HEK293 (cell line): ENCODE measurements around the gene ORAI2.

Source experiments
- CTCF ChIA-PET: fragments of 350-600 bp; formaldehyde crosslinking; extraction: SDS; loops from one replicate; lab custom pipeline; 2021; ENCODE audit warnings: antibody characterized with exemption; lab: Yijun Ruan, JAX
- POLR2A ChIA-PET: fragments of 300-600 bp; formaldehyde crosslinking; extraction: SDS; loops from one replicate; lab custom pipeline; 2020; ENCODE audit warnings: antibody characterized with exemption, inconsistent platforms; lab: Yijun Ruan, JAX
- H3K27ac ChIP-seq: fragments of 200-500 bp; sonication (Bioruptor generic); 2 replicates; pipeline ENCODE4 v1.5.1; 2014; ENCODE audit warnings: low read depth, low read length, control low read depth, inconsistent platforms; ENCODE audit errors: extremely low read depth
- H3K36me3 ChIP-seq, 2 experiments: fragments of 200-500 bp in 1 of 2; sonication (Bioruptor generic) in 1 of 2; 1 replicate in 1 of 2; 2 replicates in 1 of 2; pipeline ENCODE4 v1.5.1; 2014 to 2017; ENCODE audit warnings: inconsistent platforms in 2 of 2, low read length in 2 of 2; ENCODE audit not compliant: control insufficient read depth in 2 of 2, insufficient read depth in 1 of 2
- H3K4me1 ChIP-seq: fragments of 200-500 bp; sonication (Bioruptor generic); 2 replicates; pipeline ENCODE4 v1.5.1; 2014; ENCODE audit warnings: mild to moderate bottlenecking, low read length, inconsistent platforms; ENCODE audit not compliant: control insufficient read depth, insufficient read depth
- H3K4me3 ChIP-seq: 2 replicates; pipeline ENCODE4 v1.5.1; 2011; ENCODE audit warnings: low read depth, mild to moderate bottlenecking, control low read depth, low read length, moderate library complexity
- H3K9me3 ChIP-seq: fragments of 200-500 bp; sonication (Bioruptor generic); 2 replicates; pipeline ENCODE4 v1.5.1; 2014; ENCODE audit warnings: low read depth, low read length, inconsistent platforms; ENCODE audit not compliant: control insufficient read depth, insufficient read depth
- BCL11B ChIP-seq: fragments of 450-650 bp; formaldehyde crosslinking; IDR thresholded peaks from 2 replicates; pipeline ENCODE4 v1.5.1; 2016; ENCODE audit warnings: low read depth, missing biosample characterization, missing genetic modification characterization
- KLF8 ChIP-seq: fragments of 450-650 bp; formaldehyde crosslinking; IDR thresholded peaks from 2 replicates; pipeline ENCODE4 v1.5.1; 2016; ENCODE audit warnings: missing biosample characterization, missing genetic modification characterization
- PRDM2 ChIP-seq: fragments of 450-650 bp; formaldehyde crosslinking; IDR thresholded peaks from 2 replicates; pipeline ENCODE4 v1.5.1; 2016; ENCODE audit warnings: missing biosample characterization, missing genetic modification characterization, borderline replicate concordance
- WT1 ChIP-seq: fragments of 450-650 bp; formaldehyde crosslinking; IDR thresholded peaks from 2 replicates; pipeline ENCODE4 v1.5.1; 2016; ENCODE audit warnings: missing biosample characterization, missing genetic modification characterization
- YY2 ChIP-seq: fragments of 450-650 bp; formaldehyde crosslinking; IDR thresholded peaks from 2 replicates; pipeline ENCODE4 v1.5.1; 2016; ENCODE audit warnings: missing biosample characterization, missing genetic modification characterization
- ZBTB6 ChIP-seq: fragments of 450-650 bp; formaldehyde crosslinking; IDR thresholded peaks from 2 replicates; pipeline ENCODE4 v1.5.1; 2017; ENCODE audit warnings: missing biosample characterization, missing genetic modification characterization
- ZFP37 ChIP-seq: fragments of 450-650 bp; formaldehyde crosslinking; IDR thresholded peaks from 2 replicates; pipeline ENCODE4 v1.5.1; 2016; ENCODE audit warnings: missing biosample characterization, missing genetic modification characterization
- ZNF132 ChIP-seq: fragments of 450-650 bp; formaldehyde crosslinking; IDR thresholded peaks from 2 replicates; pipeline ENCODE4 v1.5.1; 2017; ENCODE audit warnings: missing biosample characterization, missing genetic modification characterization, borderline replicate concordance
- ZNF354C ChIP-seq: fragments of 450-650 bp; formaldehyde crosslinking; IDR thresholded peaks from 2 replicates; pipeline ENCODE4 v1.5.1; 2016; ENCODE audit warnings: missing biosample characterization, missing genetic modification characterization, low read depth, borderline replicate concordance
- ZNF449 ChIP-seq: fragments of 450-650 bp; formaldehyde crosslinking; IDR thresholded peaks from 2 replicates; pipeline ENCODE4 v1.5.1; 2017; ENCODE audit warnings: missing biosample characterization, mild to moderate bottlenecking, missing genetic modification characterization, moderate library complexity
- ZNF514 ChIP-seq: fragments of 450-650 bp; formaldehyde crosslinking; IDR thresholded peaks from 2 replicates; pipeline ENCODE4 v1.5.1; 2016; ENCODE audit warnings: missing biosample characterization, missing genetic modification characterization
- ZNF660 ChIP-seq: fragments of 450-650 bp; IDR thresholded peaks from 2 replicates; pipeline ENCODE4 v1.5.1; 2018; ENCODE audit warnings: missing biosample characterization, mild to moderate bottlenecking, missing genetic modification characterization
- ZNF791 ChIP-seq: fragments of 450-650 bp; formaldehyde crosslinking; IDR thresholded peaks from 2 replicates; pipeline ENCODE4 v1.5.1; 2016; ENCODE audit warnings: missing biosample characterization, missing genetic modification characterization
- ZNF792 ChIP-seq: fragments of 450-650 bp; formaldehyde crosslinking; IDR thresholded peaks from 2 replicates; pipeline ENCODE4 v1.5.1; 2016; ENCODE audit warnings: missing biosample characterization, missing genetic modification characterization
- ZXDB ChIP-seq: fragments of 450-650 bp; formaldehyde crosslinking; IDR thresholded peaks from 2 replicates; pipeline ENCODE4 v1.5.1; 2016; ENCODE audit warnings: missing biosample characterization, missing genetic modification characterization
- TF ChIP-seq, protein P1 (sequence below): fragments of 450-650 bp; formaldehyde crosslinking; IDR thresholded peaks from 2 replicates; pipeline ENCODE4 v1.5.1; 2017; ENCODE audit warnings: missing biosample characterization, missing genetic modification characterization
- TF ChIP-seq, protein P2 (sequence below): fragments of 450-650 bp; formaldehyde crosslinking; IDR thresholded peaks from 2 replicates; pipeline ENCODE4 v1.5.1; 2016; ENCODE audit warnings: missing biosample characterization, missing genetic modification characterization
- TF ChIP-seq, protein P3 (sequence below): fragments of 450-650 bp; formaldehyde crosslinking; IDR thresholded peaks from 2 replicates; pipeline ENCODE4 v1.5.1; 2016; ENCODE audit warnings: missing biosample characterization, missing genetic modification characterization
- TF ChIP-seq, protein P4 (sequence below): fragments of 450-650 bp; formaldehyde crosslinking; conservative IDR thresholded peaks from 2 replicates; pipeline ENCODE4 v1.5.1; 2016; ENCODE audit warnings: low read depth, missing biosample characterization, missing genetic modification characterization

The ORAI2 gene

GRCh38 chr7:102417105-102417504 is 16.3 kb upstream of the ORAI2 start (continued):
- no peak for TF ChIP-seq KLF8 (tag by site-specific recombination)
- no peak for TF ChIP-seq BCL11B (tag by site-specific recombination)
- TF ChIP-seq, protein P1, sequence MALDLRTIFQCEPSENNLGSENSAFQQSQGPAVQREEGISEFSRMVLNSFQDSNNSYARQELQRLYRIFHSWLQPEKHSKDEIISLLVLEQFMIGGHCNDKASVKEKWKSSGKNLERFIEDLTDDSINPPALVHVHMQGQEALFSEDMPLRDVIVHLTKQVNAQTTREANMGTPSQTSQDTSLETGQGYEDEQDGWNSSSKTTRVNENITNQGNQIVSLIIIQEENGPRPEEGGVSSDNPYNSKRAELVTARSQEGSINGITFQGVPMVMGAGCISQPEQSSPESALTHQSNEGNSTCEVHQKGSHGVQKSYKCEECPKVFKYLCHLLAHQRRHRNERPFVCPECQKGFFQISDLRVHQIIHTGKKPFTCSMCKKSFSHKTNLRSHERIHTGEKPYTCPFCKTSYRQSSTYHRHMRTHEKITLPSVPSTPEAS (tag by site-specific recombination), result no peak
- no peak for TF ChIP-seq ZNF132 (tag by site-specific recombination)
- no peak for TF ChIP-seq ZNF514 (tag by site-specific recombination)
- TF ChIP-seq, protein P2, sequence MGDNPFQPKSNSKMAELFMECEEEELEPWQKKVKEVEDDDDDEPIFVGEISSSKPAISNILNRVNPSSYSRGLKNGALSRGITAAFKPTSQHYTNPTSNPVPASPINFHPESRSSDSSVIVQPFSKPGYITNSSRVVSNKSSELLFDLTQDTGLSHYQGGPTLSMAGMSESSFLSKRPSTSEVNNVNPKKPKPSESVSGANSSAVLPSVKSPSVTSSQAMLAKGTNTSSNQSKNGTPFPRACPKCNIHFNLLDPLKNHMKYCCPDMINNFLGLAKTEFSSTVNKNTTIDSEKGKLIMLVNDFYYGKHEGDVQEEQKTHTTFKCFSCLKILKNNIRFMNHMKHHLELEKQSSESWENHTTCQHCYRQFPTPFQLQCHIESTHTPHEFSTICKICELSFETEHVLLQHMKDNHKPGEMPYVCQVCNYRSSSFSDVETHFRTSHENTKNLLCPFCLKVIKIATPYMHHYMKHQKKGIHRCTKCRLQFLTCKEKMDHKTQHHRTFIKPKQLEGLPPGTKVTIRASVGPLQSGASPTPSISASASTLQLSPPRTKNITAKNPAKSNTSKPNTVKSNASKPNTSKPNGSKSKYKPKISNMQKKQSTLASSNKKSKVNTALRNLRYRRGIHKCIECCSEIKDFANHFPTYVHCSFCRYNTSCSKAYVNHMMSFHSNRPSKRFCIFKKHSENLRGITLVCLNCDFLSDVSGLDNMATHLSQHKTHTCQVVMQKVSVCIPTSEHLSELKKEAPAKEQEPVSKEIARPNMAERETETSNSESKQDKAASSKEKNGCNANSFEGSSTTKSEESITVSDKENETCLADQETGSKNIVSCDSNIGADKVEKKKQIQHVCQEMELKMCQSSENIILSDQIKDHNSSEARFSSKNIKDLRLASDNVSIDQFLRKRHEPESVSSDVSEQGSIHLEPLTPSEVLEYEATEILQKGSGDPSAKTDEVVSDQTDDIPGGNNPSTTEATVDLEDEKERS (tag by site-specific recombination), result no peak

DNA sequence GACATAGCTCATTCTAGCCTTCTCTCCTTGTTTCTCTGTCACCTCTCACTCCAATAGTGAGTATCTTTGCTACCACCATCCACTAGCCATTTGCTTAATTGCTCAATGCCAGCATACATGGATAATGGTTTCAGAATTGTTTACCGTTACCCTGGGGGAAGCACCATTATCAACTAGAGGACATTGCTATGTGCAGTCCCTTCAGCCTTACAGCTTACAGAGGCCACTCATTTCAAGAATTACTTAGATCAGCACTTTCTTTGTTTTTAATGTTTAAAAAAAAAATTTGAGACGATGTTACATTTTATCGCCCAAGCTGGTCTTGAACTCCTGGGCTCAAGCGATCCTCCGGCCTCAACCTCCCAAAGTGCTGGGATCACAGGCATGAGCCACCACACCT is 14.8 kb upstream of the ORAI2 start:
- ChIA-PET CTCF (no interaction called here), POLR2A (no interaction called here)
- H3K4me1 ChIP-seq, result no peaks in the 10 kb centered on the region
- H3K36me3 ChIP-seq, result peaks cover 35 to 72% of the 10 kb centered on the region in 2 experiments
- no peaks in the 10 kb centered on the region for H3K9me3 ChIP-seq
- no peak overlapping the region for H3K4me3 ChIP-seq
- H3K27ac ChIP-seq, result no peak overlapping the region
- no peak for TF ChIP-seq ZNF660 (tag by site-specific recombination)
- TF ChIP-seq PRDM2 (tag by site-specific recombination), result no peak
- no peak for TF ChIP-seq WT1
- no peak for TF ChIP-seq ZNF792 (tag by site-specific recombination)
- TF ChIP-seq ZFP37 (tag by site-specific recombination), result no peak
- no peak for TF ChIP-seq ZXDB (tag by site-specific recombination)
- no peak for TF ChIP-seq ZNF449
- TF ChIP-seq ZBTB6 (tag by site-specific recombination), result no peak
- TF ChIP-seq ZNF354C (tag by site-specific recombination), result no peak
- TF ChIP-seq, protein P3, sequence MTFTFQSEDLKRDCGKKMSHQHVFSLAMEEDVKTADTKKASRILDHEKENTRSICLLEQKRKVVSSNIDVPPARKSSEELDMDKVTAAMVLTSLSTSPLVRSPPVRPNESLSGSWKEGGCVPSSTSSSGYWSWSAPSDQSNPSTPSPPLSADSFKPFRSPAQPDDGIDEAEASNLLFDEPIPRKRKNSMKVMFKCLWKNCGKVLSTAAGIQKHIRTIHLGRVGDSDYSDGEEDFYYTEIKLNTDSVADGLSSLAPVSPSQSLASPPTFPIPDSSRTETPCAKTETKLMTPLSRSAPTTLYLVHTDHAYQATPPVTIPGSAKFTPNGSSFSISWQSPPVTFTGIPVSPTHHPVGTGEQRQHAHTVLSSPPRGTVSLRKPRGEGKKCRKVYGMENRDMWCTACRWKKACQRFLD (tag by site-specific recombination), result no peak
- no peak for TF ChIP-seq YY2 (tag by site-specific recombination)
- TF ChIP-seq ZNF791, result no peak
- TF ChIP-seq, protein P4, sequence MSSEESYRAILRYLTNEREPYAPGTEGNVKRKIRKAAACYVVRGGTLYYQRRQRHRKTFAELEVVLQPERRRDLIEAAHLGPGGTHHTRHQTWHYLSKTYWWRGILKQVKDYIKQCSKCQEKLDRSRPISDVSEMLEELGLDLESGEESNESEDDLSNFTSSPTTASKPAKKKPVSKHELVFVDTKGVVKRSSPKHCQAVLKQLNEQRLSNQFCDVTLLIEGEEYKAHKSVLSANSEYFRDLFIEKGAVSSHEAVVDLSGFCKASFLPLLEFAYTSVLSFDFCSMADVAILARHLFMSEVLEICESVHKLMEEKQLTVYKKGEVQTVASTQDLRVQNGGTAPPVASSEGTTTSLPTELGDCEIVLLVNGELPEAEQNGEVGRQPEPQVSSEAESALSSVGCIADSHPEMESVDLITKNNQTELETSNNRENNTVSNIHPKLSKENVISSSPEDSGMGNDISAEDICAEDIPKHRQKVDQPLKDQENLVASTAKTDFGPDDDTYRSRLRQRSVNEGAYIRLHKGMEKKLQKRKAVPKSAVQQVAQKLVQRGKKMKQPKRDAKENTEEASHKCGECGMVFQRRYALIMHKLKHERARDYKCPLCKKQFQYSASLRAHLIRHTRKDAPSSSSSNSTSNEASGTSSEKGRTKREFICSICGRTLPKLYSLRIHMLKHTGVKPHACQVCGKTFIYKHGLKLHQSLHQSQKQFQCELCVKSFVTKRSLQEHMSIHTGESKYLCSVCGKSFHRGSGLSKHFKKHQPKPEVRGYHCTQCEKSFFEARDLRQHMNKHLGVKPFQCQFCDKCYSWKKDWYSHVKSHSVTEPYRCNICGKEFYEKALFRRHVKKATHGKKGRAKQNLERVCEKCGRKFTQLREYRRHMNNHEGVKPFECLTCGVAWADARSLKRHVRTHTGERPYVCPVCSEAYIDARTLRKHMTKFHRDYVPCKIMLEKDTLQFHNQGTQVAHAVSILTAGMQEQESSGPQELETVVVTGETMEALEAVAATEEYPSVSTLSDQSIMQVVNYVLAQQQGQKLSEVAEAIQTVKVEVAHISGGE (tag by site-specific recombination), result no peak
